HG03066 (cell line): ENCODE results near the gene MON1A.

Source experiments
- ATAC-seq: cut with Tn5 transposase; IDR thresholded peaks from one replicate; pipeline ENCODE4 v1.9.1; 2021; ENCODE audit warnings: low read depth; ENCODE audit not compliant: unreplicated experiment

The MON1A gene

DNA sequence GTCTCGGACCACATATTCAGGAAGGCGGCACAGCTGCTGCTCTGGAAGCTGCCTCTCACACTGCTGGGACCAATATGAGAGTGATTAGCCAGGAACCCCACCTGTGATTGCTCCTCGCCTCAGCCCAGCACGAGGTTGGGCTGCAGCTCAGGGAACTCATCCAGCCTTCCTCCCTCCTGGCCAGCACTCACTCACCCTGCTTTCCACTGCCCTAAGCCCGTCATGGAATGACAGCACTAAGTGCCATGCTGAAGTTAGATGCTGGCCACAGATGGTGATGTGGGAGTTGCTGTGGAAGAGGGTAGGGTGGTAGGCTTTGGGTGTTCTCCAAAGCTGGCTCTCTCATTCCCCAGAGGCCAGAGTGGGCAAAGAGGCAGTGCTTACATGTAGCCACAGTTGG is 33.3 kb downstream of the MON1A start:
- no peak for ATAC-seq

DNA sequence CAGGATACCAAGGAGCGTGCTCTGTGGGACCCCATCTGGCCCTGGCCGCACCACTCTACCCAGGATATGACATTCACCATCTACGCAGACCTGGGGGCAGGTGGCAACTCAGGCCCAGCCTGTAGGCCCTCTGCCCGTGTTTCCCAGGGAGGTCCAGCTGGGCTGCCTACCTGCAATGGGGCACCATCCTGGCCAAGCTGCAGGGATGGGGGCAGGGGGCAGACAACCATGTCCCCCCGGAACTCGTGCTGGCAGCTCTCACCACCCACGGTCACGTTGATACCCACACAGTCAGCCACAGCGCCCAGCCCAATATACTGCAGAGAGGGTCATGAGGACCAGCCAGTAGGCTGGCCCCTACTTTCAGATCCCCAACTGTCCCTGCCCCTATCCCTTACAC is 33.8 kb downstream of the MON1A start:
- no peak for ATAC-seq

DNA sequence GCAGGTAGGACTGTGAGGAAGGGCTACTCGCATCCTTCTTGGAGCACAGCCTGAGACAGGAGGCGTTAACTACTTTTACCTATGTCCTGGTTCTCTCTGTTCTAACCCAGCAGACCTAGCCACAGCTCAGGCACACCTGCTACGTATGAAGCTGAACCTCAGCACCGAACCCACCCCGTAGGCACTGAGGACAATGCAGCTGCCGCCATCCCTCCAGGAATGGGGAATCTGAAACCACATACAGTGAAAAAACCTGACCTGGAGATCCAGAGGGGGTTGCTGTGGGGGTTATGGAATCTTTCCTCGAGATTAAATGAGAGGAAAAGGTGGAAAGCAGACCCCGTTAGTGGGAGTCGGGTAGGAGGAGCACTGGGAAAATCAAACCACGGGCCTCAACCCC is 40.3 kb downstream of the MON1A start:
- no peak for ATAC-seq

DNA sequence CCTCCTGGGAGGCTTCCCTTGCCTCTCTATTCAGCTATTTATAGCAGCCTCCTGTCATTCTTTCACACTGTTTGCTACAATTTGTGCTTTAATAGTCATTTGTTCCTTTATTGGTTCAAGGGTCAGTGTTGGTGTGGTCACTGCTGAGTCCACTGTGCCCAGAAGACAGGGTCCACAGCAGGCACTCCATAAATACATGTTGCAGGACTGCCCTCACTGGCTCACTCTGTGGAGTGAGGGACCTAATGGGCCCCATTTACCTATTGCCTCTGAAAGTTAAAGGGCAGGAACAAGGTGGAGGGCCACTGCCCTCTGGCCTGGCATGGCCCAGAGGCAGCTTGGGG is 42.7 kb downstream of the MON1A start:
- no peak for ATAC-seq

DNA sequence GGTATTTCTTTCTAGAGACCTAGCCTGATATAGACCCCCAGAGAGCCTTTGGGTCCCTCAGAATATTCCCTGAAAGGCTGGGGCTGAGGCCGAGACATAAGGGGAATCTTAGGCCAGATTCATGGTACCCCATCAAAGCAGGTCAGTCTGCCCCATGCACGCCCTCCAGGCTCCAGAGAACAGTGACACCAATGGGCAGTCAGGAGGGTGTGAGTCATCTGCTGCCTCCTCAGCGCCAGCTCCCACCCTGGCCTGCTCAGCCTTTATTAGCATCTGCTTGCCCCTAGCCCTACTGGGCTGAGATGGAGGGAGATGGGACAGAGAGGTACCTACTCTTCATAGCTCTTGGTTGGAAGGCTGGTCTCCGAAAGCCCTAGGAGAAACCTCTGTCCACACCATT is 45.6 kb downstream of the MON1A start:
- ATAC-seq, result no peak

DNA sequence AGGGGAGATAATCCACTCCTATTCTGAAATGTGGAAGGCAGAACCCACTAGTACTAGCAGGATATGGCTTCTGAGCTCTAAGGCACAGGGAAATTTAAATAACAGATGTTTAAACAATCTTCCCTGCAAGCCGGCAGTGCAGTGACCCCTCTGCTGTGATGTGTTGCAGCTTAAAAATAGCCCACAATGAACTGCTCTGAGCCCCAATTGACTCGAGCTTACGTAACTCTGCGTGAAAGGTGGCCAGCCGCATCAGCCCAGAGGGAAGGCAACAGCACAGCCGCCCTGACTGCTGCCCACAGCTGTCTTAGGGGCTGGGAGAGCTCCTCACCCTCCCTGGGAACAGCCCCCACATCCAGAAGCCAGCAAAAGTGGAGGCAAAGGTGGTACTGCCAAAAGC is 47.4 kb downstream of the MON1A start:
- no peak for ATAC-seq

DNA sequence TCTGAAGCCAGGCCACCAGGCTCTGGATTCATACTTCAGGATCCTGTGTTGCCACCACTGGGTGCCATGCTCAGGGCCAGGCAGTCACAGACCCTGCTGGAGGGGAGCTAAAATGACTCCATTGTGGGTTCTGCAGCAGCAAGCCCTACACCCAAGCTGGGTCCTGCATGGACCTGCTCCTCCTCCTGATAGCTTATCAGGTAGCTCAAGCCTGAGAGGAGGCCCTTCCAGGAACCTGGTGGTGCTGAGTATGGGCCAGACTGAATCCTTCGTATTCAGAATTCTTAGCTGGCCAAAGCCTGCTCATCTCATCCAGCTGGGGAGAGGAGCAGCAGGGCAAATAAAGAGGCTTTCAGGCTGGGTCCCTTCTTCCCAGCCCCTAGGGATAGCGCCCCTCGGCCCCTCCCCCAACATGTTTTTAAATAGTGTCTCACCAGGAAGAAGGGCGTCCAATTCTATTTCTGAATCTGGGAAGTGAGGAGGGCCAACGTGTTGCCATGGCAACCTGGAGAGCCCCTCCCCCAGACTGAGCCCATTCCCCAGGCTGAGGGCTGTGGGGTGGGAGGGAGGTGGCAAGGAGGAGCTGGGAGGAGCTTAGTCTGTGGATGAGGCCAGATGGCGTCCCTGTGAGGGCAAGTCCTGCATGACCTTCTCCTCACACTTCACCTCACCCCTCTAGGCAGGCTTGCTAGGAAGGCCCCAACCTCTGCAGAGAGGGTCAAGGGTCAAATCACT is 48.9 kb downstream of the MON1A start:
- ATAC-seq, result no peak

DNA sequence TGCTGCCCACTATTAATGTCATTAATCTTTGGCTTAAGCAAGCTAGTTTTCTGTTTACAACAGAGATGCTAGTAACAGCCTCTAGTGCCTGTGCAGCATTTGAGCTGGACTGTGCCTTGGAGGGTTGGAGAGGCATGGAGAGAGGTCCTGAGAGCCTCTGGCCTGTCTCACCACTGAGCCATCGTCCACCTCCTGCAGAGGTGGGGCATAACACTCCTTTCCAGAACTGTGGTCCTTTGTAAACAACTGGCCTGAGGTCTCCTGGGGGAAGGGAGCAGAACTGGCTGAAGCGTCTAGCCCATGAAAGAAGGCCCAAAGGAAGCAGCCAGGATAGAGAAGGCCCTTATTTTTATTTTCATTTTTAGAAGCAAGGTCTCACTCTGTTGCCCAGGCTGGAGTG is 49.9 kb downstream of the MON1A start:
- ATAC-seq, result no peak

DNA sequence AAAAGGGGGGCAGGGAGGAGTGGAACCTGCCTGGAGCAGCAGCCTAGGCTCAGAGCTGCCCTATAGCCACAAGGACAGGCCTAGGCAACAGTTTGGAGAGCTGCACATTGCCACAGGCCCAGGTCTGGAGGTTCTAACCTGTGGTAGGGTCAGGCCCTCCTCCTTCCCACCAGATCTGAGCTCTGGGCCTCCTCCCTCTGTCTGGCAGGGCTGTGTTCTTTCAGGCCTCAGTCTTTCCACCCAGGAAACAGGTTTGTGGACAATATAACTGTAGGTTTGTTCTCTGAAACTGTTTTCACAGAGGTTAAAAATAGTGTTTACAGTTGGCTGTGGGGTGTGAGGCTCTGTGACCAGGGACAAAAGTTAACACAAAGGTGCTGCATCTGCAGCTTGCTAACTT is 50.9 kb downstream of the MON1A start:
- no peak for ATAC-seq

DNA sequence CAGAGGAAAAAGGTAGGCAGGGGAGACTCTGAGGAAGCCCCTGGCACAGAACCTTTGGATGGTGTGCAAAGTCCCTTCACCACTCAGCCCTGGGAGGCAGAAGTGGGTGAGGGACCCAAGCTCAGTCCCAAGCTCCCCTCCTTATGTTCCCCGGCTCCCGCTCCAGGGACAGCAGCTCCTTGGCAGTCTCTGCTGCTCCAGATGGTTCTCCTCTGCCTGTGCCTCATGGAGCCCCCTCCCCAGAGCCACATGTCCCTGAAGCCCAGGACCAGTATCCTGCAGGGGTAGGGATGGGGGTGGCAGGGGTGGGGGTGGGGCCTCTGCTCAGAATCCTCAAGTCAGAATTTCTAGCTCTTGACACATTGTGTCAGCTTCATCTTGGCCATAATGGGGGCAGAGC is 51.9 kb downstream of the MON1A start:
- no peak for ATAC-seq

DNA sequence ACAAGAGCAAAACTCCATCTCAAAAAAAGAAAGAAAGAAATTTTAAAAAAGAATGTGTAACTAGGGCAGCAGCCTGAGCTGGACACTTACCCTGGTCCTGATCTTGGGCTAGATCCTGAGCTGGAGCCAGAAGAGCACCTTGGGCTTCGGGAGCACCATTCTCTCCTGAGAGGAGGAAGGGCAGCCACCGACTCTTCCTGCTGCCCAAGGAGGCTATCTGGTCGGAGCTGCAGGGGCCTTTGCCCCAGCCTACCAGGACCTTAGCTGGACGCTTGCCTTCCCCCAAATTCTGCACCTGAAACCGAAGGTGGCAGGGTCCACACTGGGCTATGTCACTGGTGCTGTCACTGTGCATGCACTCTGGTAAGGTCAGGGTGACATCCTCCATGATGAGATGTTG is 53.0 kb downstream of the MON1A start:
- ATAC-seq, result no peak

DNA sequence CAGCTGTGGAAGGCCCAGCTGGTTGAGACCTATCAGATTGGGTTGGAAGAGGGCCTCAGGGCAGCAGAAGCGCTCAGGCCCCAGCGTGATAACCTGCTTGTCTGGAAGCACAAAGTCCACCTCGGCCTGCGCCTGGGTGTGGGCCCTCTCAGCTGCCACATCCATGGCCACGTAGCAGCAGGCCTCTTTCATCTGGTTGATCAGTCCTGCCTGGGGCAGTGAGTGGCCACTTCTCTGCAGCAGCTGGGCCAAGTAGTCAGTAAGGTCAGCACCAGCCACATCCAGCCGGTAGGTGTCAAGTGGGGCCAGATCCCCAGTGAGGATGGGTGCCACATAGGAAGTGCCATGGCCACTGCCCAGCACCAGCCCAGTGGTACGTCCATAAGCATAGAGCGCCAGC is 56.0 kb downstream of the MON1A start:
- ATAC-seq, result no peak

DNA sequence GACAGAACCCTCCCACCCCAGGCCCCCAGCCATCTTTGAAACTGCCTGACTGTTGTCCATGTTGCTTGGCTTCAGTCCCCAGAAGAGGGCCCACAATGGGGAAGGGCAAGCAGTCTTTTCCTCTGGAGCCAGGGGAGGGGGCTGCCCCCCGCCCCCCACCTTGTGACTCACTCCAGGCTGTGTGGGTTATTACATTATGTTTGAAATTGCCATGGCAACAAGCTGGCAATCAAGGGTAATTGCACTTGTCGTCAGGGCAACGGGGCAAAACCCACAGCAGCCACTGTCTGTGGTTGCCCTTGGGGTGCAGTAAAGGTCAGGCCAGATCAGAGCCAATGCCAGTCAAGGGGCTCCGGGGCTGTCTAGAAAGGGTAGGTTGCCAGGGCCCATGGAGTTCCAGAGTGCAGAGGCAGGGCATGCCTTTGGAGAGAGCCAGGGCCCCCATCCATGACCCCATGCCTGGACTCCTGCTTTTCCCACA is 56.8 kb downstream of the MON1A start:
- no peak for ATAC-seq

DNA sequence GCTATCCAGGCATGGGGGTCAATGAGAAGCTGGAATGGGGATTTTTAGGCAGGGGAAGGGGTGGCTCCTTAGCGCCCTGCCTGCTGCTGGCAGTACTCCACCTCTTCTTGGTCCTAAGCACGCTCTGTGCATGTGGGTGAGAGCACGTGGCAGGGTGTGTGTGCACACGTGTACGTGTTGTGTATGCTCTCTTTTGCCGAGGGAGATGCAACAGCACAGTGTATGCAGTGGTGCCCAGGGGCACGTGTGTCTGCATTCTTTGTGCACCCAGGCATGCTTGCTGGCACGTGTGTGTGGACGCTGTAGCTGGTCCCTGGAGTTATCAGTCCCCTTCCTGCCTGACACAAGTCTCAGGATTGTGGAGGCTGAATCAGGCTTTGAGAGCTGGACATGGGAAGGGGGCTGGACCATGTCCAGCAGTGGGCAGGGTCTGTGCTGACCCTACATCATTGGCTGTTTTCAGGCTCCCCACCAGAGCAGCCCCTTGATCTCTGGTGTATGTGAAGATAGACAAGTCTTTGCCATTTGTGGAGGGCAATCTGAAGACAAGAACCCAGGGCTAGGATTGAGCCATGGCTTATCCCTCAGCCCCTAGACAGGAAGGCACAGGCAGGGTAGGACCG is 58.0 kb downstream of the MON1A start:
- no peak for ATAC-seq

DNA sequence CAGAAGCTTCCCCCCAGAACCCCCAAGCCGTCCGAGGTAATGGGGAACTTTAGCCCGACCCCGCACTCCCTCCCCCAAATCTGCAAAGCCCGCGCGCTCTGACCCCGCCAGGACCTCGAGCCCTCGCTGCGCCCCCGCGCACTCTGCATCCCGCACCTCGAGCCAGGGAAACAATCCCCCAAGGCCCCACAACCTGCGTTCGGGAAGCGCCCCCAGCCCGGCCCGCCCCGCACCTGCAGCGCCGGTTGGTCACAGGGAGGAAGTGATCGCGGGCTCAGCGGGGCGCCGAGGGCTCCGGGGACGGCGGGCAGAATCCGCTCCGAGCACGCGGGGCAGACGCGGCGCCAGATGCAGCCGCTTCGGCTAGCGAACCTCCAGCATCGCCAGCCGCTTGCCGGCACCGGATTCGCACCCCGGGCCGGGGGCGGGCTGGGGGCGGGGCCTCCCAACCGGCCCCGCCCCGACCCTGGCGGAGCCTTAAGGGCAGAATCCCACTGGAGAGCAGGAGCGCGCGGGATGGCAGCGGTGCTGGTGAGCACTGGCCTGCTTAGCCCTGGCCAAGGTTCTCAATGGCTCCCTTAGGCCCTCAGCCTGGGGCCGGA is 60.0 kb downstream of the MON1A start, which contains the start of gene CAMKV:
CAMKV (minus strand) TSS at position 382 of the 602 bp plus-strand sequence. CDS start 7,518 bp downstream, outside the sequence.
- ATAC-seq, result no peak

DNA sequence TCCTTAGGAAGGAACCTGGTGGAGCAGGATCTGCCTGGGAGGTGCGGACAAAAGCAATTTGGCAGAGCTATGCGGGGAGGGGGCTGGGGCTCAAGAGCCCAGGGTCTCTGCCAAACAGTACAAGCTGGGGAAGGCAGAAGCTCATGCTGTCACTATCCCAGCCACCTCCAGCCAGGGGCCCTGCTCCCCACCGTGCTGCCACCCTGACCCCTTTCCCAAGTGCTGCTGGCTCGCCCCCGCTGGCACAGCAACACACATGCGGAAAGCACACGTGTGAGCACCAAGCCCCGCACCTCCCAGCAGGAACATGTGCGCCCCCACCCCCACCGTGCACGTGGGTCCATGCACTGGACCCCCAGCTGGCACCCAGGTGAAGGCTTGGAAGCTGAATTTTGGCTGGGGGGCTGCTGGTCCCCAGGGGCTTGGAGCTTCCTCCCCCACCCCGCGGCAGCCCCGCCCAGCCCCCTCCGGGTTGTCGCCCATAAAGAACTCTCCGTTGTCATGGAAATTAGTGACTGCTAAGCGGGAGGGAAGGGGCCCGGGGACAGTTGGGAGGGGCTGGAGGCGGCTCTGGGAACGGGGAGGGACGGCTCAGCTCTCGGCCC is 60.6 kb downstream of the MON1A start:
- ATAC-seq, result no peak

DNA sequence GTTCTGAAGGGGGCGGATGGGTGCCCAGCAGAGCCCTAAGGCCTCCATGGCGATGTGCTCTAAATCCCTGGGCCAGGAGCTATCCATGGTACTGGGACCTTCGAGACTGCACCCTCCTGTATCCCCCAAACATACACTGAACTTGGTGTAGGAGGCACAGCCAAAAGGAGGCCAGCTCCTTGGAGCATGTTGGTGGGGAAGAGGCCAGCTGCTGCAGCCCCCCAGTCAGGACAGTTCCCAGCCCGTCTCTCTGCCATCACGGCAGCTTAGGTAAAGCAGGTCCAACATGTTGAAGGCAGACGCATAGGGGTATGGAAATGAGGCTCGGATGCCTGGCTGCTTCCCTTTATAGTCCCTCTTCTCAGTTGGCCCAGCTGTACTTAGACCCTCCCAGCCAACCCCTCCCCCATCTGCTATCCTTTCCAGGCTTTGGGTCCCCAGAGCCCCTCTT is 61.7 kb downstream of the MON1A start:
- no peak for ATAC-seq

DNA sequence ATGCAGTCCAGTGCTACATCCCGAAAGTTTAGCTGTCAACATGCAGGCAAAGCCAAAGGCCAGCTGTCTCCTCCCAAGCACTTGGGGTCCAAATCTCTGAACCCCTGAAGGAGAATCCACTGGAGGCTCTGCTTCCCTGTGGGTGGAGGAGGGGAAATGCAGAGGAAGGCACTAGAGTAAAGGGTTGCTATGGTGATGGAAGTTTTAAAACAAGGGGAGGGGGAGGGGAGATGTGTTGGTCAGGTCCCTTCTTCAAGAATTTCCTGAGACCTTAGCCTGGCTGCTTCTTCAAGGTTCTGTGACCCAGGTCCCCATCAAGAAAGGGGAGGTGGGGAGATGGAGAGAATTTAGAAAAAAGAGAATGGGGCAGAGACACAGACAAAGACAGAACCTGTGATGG is 62.2 kb downstream of the MON1A start:
- ATAC-seq, result no peak

DNA sequence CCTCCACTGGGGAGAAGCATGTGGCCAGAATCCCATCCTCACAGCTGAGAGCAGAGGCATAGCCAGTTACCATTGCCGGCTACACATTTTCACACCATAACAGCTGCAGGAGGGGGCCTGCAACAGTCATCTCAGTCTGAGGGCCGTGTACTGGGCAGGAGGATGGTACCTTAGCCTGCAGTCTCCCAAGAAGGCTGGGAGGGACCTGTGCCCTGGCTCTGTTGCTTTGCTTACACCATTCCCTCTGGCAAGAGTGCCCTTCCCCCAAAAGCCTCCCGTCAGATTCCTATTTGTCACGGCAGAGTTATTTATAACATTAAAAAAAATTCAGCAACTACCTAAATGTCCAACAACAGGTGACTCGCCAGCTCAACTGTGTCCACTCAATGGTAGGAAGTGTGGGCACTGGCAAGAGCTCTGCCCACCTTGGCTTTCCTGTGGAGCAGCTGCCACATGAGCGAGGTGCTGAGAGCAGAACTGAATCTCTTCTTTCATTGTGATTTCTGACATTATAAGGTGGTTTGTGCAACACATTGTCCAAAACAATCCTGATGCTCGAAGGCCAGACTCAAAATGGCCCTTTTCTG is 64.3 kb downstream of the MON1A start:
- no peak for ATAC-seq

DNA sequence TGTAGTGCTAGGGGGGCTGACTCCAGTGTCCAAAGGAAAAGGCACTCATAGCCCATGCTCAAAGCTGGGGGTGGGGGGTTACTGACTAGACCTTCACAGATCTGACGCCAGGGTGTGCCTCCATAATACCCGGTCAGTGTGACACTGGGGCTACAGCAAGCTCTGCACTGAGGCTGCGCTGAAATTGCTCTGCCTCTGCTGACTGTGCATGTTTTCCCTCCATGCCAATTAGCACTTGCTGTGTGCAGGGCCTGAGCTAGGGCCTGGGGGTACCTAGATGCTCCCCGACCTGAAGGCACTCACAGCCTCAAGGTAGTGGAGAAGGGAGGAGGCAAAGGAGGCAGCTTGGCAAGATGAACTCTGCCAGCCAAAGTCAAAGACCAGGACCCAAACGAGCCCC is 65.1 kb downstream of the MON1A start:
- no peak for ATAC-seq
